CD4-positive, alpha-beta T cell treated with Interleukin-12 subunit alpha and Interleukin-12 subunit beta, for 1 hour (primary cell): ENCODE results near the gene SLC15A2.
"Not testable (repeated sequence)": the region's sequence is repeated elsewhere in the genome, so short reads cannot be mapped to it uniquely, and the experiment has no call there.

Experiments used
- DNase-seq: peaks from one replicate; pipeline ENCODE4 v3.0.0-alpha.2; 2020

SLC15A2 gene

DNA sequence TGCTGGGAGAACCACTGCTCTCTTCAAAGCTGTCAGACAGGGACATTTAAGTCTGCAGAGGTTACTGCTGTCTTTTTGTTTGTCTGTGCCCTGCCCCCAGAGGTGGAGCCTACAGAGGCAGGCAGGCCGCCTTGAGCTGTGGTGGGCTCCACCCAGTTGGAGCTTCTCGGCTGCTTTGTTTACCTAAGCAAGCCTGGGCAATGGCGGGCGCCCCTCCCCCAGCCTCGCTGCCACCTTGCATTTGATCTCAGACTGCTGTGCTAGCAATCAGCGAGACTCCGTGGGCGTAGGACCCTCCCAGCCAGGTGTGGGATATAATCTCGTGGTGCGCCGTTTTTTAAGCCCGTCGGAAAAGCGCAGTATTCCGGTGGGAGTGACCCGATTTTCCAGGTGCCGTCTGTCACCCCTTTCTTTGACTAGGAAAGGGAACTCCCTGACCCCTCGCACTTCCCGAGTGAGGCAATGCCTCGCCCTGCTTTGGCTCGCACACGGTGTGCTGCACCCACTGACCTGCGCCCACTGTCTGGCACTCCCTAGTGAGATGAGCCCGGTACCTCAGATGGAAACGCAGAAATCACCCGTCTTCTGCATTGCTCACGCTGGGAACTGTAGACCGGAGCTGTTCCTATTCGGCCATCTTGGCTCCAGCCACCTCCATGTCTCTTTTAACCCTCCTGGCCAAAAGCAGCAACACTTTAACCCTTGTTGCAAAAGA lies 44.1 kb downstream of the SLC15A2 start:
- DNase-seq, result not testable (repeated sequence)

DNA sequence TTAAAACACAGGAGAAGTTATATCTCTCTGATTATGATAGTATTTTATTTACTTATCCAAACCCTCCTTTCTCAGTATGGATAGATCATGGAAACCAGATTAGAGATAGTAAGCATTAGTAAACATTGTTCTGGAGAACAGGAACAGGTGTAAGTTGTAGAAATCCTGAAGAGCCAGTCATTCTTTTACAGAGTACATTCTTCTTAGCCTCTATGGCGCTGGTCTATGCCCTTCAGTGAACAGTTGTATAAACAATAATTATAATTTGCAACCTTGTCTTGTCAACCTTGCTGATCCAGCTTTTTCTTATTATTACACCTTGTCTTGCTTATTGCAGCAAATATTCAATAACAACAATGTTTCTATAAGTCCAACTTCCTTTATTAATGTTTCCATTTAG lies 47.4 kb downstream of the SLC15A2 start:
- DNase-seq, result no peak

DNA sequence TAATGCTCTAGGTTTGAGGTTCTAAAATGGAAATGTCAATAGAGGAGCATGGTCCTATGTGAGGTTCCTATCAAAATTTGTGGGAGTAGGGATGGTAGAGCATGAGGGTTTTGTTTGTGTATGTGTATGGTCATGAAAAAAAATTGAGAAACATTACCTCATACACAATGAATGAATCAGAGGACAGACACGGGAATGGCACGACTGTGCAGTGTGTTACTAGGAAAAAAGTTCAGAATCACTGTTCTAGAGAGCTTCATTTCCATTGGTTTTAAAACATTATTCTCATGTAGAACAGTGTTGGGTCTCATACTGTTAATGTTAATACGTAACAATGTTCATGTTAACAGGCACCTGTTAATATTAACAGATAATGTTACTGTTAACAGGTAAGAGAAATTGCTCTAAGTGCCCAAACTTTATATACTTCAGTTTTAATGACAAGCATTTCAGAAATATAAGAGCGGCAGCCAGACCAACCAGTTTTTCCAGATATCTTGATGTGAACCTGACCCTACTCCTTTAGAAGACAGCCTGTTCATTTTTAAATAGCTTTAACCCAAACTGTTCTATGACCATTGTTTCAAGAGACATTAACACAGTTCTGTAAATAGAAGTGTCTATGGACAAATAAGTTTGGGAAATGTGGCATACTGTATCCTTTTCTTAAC lies 48.0 kb downstream of the SLC15A2 start:
- no peak for DNase-seq

DNA sequence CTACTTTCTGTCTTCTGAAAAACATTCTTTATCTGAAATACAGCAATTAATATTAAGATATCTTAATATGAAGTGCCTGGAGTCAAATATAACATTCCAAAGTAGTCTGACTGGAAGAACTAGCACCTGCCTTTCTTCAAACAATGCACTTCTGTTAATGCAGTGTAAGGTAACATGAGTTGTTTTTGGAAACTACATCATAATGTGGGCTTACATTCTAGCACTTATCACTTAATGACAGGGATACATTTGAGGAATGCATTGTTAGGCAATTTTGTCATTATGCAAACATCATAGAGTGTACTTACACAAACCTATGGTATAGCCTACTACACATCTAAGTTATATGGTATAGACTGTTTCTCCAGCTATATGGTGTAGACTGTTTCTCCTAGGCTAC lies 49.2 kb downstream of the SLC15A2 start:
- no peak for DNase-seq

DNA sequence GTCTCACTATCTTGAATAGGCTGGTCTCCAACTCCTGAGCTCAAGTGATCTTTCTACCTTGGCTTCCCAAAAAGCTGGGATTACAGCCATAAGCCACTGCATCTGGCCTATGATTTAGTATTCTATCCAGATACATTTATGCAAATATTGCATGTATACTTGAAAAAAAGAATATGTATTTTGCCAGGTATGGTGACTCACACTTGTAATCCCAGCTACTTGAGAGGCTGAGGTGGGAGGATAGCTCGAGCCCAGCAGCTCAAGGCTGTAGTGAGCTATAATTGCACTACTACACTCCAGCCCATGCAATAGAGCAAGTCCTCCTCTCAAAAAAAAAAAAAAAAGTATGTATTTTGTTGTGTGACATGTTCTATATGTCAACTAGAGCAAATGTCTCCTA lies 54.4 kb downstream of the SLC15A2 start:
- DNase-seq, result no peak

DNA sequence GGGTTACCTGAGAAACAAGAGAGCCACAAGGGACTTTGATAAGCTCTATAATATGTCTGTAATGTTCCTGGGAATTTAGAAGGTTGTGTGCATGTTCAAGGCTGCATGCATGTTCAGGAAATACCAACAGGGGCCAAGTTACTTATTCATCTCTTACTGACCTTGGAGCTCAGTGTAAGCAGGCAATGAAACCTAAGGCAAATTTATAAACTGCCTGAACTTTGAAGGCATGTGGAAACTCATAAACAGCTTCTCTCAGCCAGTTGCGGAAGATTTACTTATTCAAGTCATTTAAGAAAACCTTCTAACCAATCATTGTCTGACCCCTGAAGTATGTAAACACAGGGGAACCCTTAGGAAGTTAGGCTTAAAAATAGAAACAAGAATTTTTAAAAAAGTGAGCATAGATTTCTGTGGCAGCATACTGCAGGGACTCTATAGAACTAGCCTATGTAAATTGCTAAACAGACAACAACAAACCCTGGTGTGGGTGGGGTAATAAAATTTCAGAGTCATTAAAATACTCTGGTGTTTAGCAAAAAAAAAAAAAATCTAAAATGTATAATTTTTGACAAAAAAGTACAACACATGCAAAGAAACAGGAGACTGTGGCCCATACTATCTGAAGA lies 57.2 kb downstream of the SLC15A2 start:
- no peak for DNase-seq

DNA sequence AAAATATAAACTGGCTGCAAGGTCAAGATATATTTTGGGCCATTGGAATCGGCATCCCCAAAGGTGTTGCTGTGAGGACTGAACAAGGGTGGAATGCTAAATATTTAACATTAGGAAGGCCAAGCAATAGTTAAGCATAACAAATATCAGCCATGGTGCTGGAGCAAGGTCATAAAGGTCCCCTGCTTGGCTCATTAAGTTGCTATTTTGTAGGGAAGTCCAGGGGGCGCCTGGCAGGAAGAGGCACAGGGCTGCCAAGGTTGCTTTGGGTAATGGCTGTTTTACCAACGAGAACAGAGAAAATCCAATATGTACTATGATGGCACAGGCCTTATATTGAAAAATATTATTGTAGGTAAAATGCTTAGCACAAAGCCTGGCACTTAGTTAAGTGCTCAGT lies 62.2 kb downstream of the SLC15A2 start:
- no peak for DNase-seq

DNA sequence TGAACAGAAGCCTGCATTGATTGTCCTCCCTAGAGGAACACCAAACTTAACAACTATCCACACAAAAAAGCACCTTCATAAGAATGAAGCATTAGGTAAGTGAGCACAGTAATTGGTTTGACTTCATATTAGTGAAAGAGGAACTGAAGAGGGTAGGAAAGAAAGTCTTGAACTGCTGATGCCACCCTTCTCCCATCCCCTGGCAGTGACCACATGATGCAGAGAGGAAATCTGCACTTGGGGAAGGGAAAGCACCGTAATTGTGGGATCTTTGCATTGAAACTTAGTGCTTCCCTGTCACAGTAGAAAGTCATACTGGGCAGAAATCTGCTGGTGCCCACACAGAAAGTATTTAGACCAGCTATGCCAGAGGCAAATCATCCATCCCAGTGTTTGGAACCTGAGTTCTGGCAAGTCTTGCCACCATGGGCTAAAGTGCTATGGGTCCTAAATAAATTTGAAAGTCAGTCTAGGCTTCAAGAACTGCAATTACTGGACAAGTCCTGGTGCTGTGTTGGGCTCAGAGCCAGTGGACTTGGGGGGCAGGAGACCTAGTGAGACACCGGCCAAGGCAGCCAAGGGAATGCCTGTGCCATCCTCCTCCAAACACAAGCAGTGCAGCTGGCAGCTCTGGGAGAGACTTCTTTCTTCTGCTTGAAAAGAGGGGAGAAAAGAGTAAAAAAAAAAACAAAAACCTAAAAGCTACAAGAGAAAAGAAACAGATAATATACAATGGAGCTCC lies 63.6 kb downstream of the SLC15A2 start:
- DNase-seq, result no peak

DNA sequence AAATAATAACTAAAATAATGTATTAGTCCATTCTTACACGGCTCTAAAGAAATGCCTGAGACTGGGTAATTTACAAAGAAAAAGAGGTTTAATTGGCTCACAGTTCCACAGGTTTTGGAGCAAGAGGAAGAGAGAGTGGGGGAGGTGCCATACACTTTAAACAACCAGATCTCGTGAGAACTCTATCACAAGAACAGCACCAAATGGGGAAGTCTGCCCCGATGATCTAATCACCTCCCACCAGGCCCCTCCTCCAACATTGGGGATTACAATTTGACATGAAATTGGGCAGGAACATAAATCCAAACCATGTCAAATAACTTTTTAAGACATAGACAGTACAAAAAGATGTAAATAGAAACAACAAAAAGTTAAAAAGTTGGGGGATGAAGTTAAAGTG lies 64.6 kb downstream of the SLC15A2 start:
- no peak for DNase-seq

DNA sequence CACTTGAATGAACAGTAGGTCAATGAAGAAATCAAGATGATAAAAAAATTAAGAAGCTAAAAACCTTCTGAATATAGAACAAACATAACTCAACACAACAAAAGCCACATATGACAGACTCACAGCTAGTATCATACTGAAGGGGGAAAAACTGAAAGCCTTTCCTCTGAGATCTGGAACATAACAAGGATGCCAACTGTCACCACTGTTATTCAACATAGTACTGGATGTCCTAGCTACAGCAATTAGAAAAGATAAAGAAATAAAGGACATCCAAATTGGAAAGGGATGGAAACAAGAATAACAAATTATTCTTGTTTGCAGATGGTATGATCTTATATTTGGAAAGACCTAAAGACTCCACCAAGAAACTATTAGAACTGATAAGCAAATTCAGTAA lies 67.1 kb downstream of the SLC15A2 start:
- DNase-seq, result no peak

DNA sequence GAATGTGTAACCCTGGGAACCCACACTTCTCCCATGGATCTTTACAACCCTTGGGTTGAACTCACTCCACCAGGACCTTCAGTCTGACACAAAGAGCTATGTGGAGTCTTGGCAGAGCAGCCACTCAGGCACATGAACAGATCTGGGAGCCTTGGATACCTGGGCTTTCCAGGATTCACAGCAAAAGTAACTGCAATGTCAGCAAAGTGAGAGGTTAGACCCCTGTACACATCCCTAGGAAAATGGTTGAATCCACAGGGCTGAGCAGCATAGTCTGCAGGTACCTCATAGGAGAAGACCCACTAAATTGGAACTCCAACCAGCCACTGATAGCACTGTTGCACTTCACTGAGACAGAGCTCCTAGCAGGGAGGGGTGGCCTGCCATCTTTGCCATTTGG lies 68.2 kb downstream of the SLC15A2 start:
- DNase-seq, result no peak

DNA sequence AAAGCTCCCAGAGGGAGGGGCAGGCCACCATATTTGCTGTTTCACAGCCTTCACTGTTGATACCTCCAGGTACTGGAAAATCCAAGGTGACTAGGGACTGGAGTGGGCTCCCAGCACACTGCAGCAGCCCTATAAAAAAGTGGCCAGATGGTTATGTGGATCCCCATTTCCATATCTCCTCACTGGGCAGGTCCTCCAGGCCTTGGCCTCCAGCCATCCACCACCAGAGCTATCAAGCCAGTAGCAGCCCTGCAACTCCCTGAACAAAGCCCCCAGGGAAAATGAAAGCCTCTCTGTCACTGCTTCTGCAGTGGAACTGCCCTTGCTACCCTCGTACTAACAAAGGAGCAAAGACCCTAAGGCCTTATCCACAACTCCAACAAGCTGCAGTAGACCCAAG lies 69.4 kb downstream of the SLC15A2 start:
- no peak for DNase-seq

DNA sequence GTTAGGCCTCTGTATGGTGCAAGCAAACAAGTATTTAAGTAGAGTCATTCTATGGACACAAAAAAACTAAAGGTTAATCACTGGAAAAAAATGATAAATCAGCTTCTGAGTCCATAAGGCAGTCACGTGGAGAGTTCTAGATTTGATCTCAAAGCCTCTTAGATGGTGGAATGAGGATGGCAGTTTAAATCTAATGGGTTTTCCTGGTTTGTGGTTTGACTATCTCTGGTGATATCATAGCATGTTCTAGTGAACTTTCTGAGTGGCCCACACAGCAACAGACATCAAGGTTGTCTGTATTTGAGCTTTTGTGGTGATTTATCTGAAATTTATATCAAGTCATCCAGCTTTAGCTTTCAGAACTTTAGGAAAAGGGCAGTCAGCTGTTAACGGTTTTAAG lies 75.4 kb downstream of the SLC15A2 start:
- no peak for DNase-seq

DNA sequence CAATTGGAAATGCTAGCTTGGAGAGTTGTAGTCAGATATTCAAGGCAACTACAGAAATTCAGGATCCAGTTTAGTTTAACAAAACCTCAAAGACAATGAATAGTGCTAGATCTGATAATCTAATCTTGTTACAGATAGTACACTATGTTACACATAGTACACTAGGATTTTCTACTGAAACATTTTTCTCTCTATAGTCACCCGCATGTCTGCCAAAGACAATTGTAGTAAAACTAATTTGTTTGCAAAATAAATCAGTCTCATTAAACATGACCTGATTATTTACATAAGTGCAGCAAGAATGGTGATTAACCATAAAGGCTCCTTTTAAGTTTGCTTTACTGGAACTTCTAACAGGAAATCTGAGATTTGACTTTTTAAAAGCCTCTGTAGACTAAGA lies 75.8 kb downstream of the SLC15A2 start:
- no peak for DNase-seq

DNA sequence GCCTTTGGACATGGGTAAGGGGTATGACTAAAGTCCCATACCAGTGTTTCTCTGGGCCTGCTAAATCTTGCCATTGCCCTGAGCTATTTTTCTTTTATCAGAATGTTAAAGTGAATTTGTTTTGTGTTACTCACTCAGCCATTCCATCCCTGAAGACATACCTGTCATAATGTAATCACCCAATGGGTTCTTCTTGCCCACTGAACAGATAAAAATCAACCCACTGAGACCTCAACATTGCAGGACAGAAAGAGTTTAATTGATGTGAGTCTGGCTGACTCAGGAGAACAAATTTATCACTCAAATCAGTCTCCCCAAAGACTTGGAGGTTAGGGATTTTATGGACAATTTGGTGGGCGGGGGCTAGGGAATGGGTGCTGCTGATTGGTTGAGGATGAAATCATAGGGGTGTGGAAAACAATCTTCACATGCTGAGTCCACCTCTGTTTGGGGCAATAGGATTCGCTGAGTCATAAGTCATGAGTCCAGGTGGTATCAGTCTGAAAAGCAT lies 80.5 kb downstream of the SLC15A2 start:
- DNase-seq, result no peak

DNA sequence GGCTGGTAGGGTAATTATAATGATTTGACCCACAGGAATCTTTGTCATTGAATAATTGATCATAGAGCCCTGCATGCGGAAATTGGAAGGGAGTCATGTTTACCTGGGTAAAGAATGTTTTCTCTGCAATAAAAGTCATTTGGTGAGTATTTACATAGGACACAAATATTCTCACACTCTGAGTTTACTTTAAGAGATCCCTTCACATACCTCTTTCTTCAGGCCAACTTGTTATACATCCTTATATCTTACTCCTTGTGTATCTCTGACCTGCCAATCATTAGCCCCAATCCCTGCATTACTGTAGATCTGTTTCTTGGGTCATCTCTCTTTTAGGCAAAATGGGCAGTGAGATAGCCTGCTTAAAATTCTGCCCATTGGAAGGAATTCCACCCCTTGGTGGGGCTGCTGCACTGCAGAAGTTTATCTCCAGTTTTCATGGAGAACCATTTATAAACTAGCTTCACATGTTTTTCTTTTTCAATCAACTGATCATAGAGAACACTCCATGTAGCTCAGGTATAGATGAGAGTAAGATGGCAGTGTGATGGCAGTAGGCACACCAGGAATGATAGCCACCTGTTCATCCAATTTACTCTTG lies 81.6 kb downstream of the SLC15A2 start:
- no peak for DNase-seq

DNA sequence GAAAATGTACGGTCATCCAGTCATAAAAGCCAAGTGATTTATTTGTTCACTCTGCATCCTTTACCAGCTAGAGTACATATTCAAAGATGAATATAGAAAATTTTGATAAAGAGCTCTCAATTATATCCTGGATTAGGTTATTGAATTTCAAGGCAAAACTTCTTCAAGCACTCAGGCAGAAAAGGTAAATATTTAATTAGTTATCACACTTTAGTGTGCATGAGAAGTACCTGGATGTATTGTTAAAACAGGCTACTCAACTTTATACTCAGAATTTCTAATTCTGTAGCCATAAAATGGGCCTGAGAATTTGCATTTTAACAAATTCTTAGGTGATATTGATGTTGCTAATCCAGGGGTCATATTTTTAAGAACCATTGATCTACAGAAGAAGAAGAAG lies 82.5 kb downstream of the SLC15A2 start:
- DNase-seq, result no peak

DNA sequence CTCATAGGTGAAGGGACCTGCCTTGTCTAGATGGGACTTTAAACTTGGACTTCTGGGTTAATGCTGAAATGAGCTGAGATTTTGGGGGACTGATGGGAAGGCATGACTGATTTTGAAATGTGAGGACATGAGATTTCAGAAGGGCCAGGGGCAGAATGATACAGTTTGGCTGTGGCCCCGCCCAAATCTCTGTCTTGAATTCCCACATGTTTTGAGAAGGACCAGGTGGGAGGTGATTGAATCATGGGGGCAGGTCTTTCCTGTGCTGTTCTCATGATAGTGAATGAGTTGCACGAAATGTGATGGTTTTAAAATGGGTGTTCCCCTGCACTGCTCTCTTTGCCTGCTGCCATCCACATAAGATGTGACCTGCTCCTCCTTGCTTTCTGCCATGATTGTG lies 85.0 kb downstream of the SLC15A2 start:
- DNase-seq, result no peak

DNA sequence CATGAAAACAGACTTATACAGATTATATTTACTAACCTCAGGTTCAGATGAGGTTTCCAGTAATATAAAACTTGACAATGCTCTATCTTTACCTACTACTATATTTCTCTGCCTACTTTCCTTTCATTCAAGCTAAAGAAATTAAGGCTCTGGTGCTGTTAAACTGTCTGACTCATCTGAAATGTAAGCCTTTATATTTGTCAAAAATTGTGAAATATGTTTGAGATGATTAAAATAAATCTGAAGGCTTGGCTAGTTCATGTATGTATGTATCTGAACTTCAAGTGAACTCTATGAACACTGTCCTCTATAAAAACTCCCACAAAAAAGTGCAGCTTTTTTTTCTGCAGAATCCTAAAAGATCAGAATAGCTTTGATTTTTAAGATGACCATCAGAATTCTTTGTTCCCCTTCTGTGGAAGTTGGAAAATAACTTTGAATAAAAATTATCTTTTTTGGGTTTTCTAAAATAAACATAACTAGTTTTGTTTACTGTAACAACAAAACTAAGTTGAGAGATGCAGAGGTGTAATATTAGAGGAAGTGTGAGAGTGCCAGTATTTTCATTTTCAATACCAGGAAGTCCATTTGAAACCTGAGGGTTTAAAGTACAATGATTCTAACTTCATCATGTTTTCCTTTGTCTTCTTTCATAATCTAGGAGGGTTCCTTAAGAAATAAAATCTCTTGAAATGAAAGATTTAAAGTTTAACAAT lies 85.7 kb downstream of the SLC15A2 start:
- no peak for DNase-seq

DNA sequence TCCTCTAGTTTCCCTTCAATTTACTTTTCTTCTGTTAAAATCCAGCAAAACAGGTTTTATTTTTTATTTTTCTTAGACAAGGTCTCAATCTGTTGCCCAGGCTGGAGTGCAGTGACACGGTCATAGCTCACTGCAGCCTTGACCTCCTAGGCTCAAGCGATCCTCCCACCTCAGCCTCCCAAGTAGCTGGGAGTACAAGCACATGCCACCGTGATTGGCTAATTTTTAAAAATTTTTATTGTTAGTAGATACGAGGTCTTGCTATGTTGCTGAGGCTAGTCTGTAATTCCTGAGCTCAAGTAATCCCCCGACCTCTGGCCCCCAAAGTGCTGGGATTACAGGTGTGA lies 86.2 kb downstream of the SLC15A2 start:
- DNase-seq, result no peak

DNA sequence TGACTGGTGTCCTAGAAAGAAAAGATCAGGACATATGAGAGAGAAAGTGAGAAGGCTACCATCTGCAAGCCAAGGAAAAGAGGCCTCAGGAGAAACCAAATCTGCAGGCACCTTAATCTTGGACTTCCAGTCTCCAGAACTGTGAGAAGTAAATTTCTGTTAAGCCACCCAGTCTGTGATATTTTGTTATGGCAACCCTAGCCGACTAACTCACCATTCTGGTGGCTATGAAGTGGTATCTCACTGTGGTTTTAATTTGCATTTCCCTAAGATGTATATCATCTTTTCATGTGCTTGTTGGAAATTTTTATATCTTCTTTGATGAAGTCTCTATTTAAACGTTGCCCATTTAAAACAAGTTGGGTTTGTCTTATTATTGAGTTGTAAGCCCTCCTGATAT lies 87.3 kb downstream of the SLC15A2 start:
- DNase-seq, result no peak

DNA sequence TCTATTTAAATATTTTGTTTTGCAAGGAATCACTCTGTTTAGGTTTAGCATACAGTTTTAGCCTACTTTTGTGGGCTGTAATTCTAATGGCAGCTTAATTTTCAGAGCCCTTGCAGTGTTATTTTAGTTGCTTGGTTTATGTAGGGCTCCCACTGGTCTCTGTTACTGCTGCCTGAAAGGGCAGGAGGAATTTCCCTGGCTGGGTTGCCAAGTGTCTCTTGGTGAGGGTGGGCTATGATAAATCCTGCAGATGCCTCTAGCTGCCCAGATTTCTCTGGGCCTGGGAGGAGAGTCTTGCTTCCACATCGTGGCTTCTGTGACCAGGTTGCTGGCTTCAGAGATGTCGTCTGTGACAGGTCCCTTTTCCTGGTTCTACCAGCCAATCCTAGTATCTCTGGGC lies 91.6 kb downstream of the SLC15A2 start:
- no peak for DNase-seq

DNA sequence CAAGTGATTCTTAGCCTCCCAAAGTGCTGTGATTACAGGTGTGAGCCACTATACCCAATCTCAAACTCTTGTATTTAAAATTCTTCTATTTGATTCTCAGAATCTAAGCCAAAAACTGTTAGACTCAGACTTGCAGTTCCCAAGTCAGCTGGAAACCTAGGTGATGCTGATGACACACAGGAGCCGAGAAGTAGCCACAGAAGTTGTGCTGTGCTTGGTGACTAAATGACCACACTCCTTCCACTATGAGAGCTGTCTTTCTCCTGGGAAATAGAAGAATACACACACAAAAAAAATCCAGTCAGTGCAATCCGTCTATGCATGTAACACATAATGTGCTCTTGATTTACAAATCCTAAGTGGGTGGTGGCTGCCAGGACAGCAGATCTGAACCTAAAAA lies 93.9 kb downstream of the SLC15A2 start:
- DNase-seq, result no peak
